Hepatic stellate cell (primary cell): ENCODE data around the gene SEPTIN3.
A peak's percentile ranks its signal among the peaks of the same experiment; 100 is the strongest.

Experiments
- DNase-seq: peaks from one replicate; pipeline ENCODE4 v3.0.0; 2011; ENCODE audit warnings: low spot score

The SEPTIN3 gene

GRCh38 chr22:41969110-41969646 is at the start of gene SEPTIN3:
Gene SEPTIN3, plus strand, starts transcription at chr22:41969443. Its CDS starts 2,050 bp downstream, at chr22:41971493.
- no peak for DNase-seq

GRCh38 chr22:41920271-41920976 is 48.8 kb upstream of the SEPTIN3 start:
- no peak for DNase-seq

- no peak for DNase-seq
Observed at GRCh38 chr22:41922328-41922727, 46.9 kb upstream of the SEPTIN3 start.

GRCh38 chr22:41922940-41923594 is 46.2 kb upstream of the SEPTIN3 start:
- DNase-seq: no peak

GRCh38 chr22:41923595-41924276 is 45.5 kb upstream of the SEPTIN3 start:
- DNase-seq: no peak

GRCh38 chr22:41925783-41926460 is 43.3 kb upstream of the SEPTIN3 start:
- DNase-seq: no peak

GRCh38 chr22:41927813-41928212 is 41.4 kb upstream of the SEPTIN3 start:
- DNase-seq: no peak

- no peak for DNase-seq
Observed at GRCh38 chr22:41928593-41929417, 40.4 kb upstream of the SEPTIN3 start.

GRCh38 chr22:41929418-41929810 is 39.8 kb upstream of the SEPTIN3 start:
- DNase-seq: no peak

GRCh38 chr22:41931701-41932269 is 37.5 kb upstream of the SEPTIN3 start:
- no peak for DNase-seq

GRCh38 chr22:41932353-41932752 is 36.9 kb upstream of the SEPTIN3 start:
- no peak for DNase-seq

GRCh38 chr22:41933411-41934177 is 35.6 kb upstream of the SEPTIN3 start:
- no peak for DNase-seq

- DNase-seq: no peak
Observed at GRCh38 chr22:41934284-41935014, 34.8 kb upstream of the SEPTIN3 start.

- no peak for DNase-seq
Observed at GRCh38 chr22:41935015-41935351, 34.3 kb upstream of the SEPTIN3 start.

- no peak for DNase-seq
Observed at GRCh38 chr22:41935509-41935908, 33.7 kb upstream of the SEPTIN3 start.

- DNase-seq: no peak
Observed at GRCh38 chr22:41936894-41937169, 32.4 kb upstream of the SEPTIN3 start.

- no peak for DNase-seq
Observed at GRCh38 chr22:41939981-41940831, 29.0 kb upstream of the SEPTIN3 start.

GRCh38 chr22:41940832-41941765 is 28.1 kb upstream of the SEPTIN3 start:
- DNase-seq: peak; percentile 90
